ENCODE results near the gene HSPG2. TPM values are rescaled to one million over a fixed set of nuclear protein-coding genes. Genes with fewer than 3 reads are reported as not detected.
A peak's percentile ranks its signal among the peaks of the same experiment; 100 is the strongest.

The HSPG2 gene
- total RNA-seq, 1 donor from 2014 or later = 152 TPM

GRCh38 chr1:21884456-21885235 lies 52.5 kb downstream of the HSPG2 start:
- no peak overlapping the region for H3K4me3 ChIP-seq (ENCODE audit: low read length in 3 of 3)
- H3K27ac ChIP-seq (ENCODE audit: low read depth, low read length) = no peak overlapping the region
- peaks cover 51 to 74% (median 63%) of the 10 kb centered on the region in 3 donors for H3K36me3 ChIP-seq (ENCODE audit: control insufficient read depth in 3 of 3, insufficient read depth in 3 of 3, low read length in 3 of 3)
- no peaks in the 10 kb centered on the region for H3K27me3 ChIP-seq (ENCODE audit: control insufficient read depth in 3 of 3, insufficient read depth in 3 of 3, low read length in 3 of 3)
- no peaks in the 10 kb centered on the region for H3K9me3 ChIP-seq (ENCODE audit: control insufficient read depth in 3 of 3, low read length in 3 of 3)
- H3K4me1 ChIP-seq (ENCODE audit: control insufficient read depth in 3 of 3, insufficient read depth in 3 of 3, low read length in 3 of 3) = peaks cover 0 to 10% (median 0%) of the 10 kb centered on the region in 3 donors
- H3K9ac ChIP-seq (ENCODE audit: low read depth in 1 of 3, low read length in 3 of 3) = no peak overlapping the region

- H3K27me3 ChIP-seq (ENCODE audit: control insufficient read depth in 3 of 3, insufficient read depth in 3 of 3, low read length in 3 of 3) = no peaks in the 10 kb centered on the region
- H3K27ac ChIP-seq (ENCODE audit: low read depth, low read length) = no peak overlapping the region
- no peaks in the 10 kb centered on the region for H3K9me3 ChIP-seq (ENCODE audit: control insufficient read depth in 3 of 3, low read length in 3 of 3)
- no peak overlapping the region for H3K9ac ChIP-seq (ENCODE audit: low read depth in 1 of 3, low read length in 3 of 3)
- H3K4me3 ChIP-seq (ENCODE audit: low read length in 3 of 3) = no peak overlapping the region
- H3K36me3 ChIP-seq (ENCODE audit: control insufficient read depth in 3 of 3, insufficient read depth in 3 of 3, low read length in 3 of 3) = peaks cover 50 to 70% (median 64%) of the 10 kb centered on the region in 3 donors
- peaks cover 0 to 10% (median 0%) of the 10 kb centered on the region in 3 donors for H3K4me1 ChIP-seq (ENCODE audit: control insufficient read depth in 3 of 3, insufficient read depth in 3 of 3, low read length in 3 of 3)
Measured at GRCh38 chr1:21882721-21883415, 54.2 kb downstream of the HSPG2 start.

- Histone ChIP-seq H3K4me1 (ENCODE audit: control insufficient read depth in 3 of 3, insufficient read depth in 3 of 3, low read length in 3 of 3) (peaks cover 0 to 10% (median 0%) of the 10 kb centered on the region in 3 donors), H3K27me3 (ENCODE audit: control insufficient read depth in 3 of 3, insufficient read depth in 3 of 3, low read length in 3 of 3) (no peaks in the 10 kb centered on the region), H3K9me3 (ENCODE audit: control insufficient read depth in 3 of 3, low read length in 3 of 3) (no peaks in the 10 kb centered on the region), H3K27ac (ENCODE audit: low read depth, low read length) (no peak overlapping the region), H3K36me3 (ENCODE audit: control insufficient read depth in 3 of 3, insufficient read depth in 3 of 3, low read length in 3 of 3) (peaks cover 44 to 63% (median 60%) of the 10 kb centered on the region in 3 donors), H3K9ac (ENCODE audit: low read depth in 1 of 3, low read length in 3 of 3) (no peak overlapping the region), H3K4me3 (ENCODE audit: low read length in 3 of 3) (no peak overlapping the region)
Measured at GRCh38 chr1:21881250-21881649, 55.9 kb downstream of the HSPG2 start.

GRCh38 chr1:21880619-21880970 lies 56.5 kb downstream of the HSPG2 start:
- Histone ChIP-seq H3K9me3 (ENCODE audit: control insufficient read depth in 3 of 3, low read length in 3 of 3) (no peaks in the 10 kb centered on the region), H3K27me3 (ENCODE audit: control insufficient read depth in 3 of 3, insufficient read depth in 3 of 3, low read length in 3 of 3) (no peaks in the 10 kb centered on the region), H3K27ac (ENCODE audit: low read depth, low read length) (no peak overlapping the region), H3K4me1 (ENCODE audit: control insufficient read depth in 3 of 3, insufficient read depth in 3 of 3, low read length in 3 of 3) (peaks cover 0 to 10% (median 0%) of the 10 kb centered on the region in 3 donors), H3K36me3 (ENCODE audit: control insufficient read depth in 3 of 3, insufficient read depth in 3 of 3, low read length in 3 of 3) (peaks cover 47 to 63% (median 58%) of the 10 kb centered on the region in 3 donors), H3K9ac (ENCODE audit: low read depth in 1 of 3, low read length in 3 of 3) (no peak overlapping the region), H3K4me3 (ENCODE audit: low read length in 3 of 3) (no peak overlapping the region)

GRCh38 chr1:21879928-21880618 lies 57.0 kb downstream of the HSPG2 start:
- H3K9me3 ChIP-seq (ENCODE audit: control insufficient read depth in 3 of 3, low read length in 3 of 3) = no peaks in the 10 kb centered on the region
- H3K36me3 ChIP-seq (ENCODE audit: control insufficient read depth in 3 of 3, insufficient read depth in 3 of 3, low read length in 3 of 3) = peaks cover 45 to 64% (median 59%) of the 10 kb centered on the region in 3 donors
- peaks cover 0 to 10% (median 0%) of the 10 kb centered on the region in 3 donors for H3K4me1 ChIP-seq (ENCODE audit: control insufficient read depth in 3 of 3, insufficient read depth in 3 of 3, low read length in 3 of 3)
- H3K4me3 ChIP-seq (ENCODE audit: low read length in 3 of 3) = no peak overlapping the region
- no peaks in the 10 kb centered on the region for H3K27me3 ChIP-seq (ENCODE audit: control insufficient read depth in 3 of 3, insufficient read depth in 3 of 3, low read length in 3 of 3)
- H3K27ac ChIP-seq (ENCODE audit: low read depth, low read length) = no peak overlapping the region
- H3K9ac ChIP-seq (ENCODE audit: low read depth in 1 of 3, low read length in 3 of 3) = peak overlapping the region in 1 of 3 donors; percentile 8

- Histone ChIP-seq H3K4me3 (ENCODE audit: low read length in 3 of 3) (no peak overlapping the region), H3K36me3 (ENCODE audit: control insufficient read depth in 3 of 3, insufficient read depth in 3 of 3, low read length in 3 of 3) (peaks cover 40 to 64% (median 60%) of the 10 kb centered on the region in 3 donors), H3K4me1 (ENCODE audit: control insufficient read depth in 3 of 3, insufficient read depth in 3 of 3, low read length in 3 of 3) (peaks cover 0 to 10% (median 0%) of the 10 kb centered on the region in 3 donors), H3K27ac (ENCODE audit: low read depth, low read length) (no peak overlapping the region), H3K27me3 (ENCODE audit: control insufficient read depth in 3 of 3, insufficient read depth in 3 of 3, low read length in 3 of 3) (no peaks in the 10 kb centered on the region), H3K9ac (ENCODE audit: low read depth in 1 of 3, low read length in 3 of 3) (no peak overlapping the region), H3K9me3 (ENCODE audit: control insufficient read depth in 3 of 3, low read length in 3 of 3) (no peaks in the 10 kb centered on the region)
Measured at GRCh38 chr1:21878840-21879478, 58.2 kb downstream of the HSPG2 start.

- no peak overlapping the region for H3K9ac ChIP-seq (ENCODE audit: low read depth in 1 of 3, low read length in 3 of 3)
- H3K4me1 ChIP-seq (ENCODE audit: control insufficient read depth in 3 of 3, insufficient read depth in 3 of 3, low read length in 3 of 3) = peaks cover 0 to 10% (median 0%) of the 10 kb centered on the region in 3 donors
- no peak overlapping the region for H3K4me3 ChIP-seq (ENCODE audit: low read length in 3 of 3)
- no peaks in the 10 kb centered on the region for H3K27me3 ChIP-seq (ENCODE audit: control insufficient read depth in 3 of 3, insufficient read depth in 3 of 3, low read length in 3 of 3)
- no peaks in the 10 kb centered on the region for H3K9me3 ChIP-seq (ENCODE audit: control insufficient read depth in 3 of 3, low read length in 3 of 3)
- H3K27ac ChIP-seq (ENCODE audit: low read depth, low read length) = no peak overlapping the region
- H3K36me3 ChIP-seq (ENCODE audit: control insufficient read depth in 3 of 3, insufficient read depth in 3 of 3, low read length in 3 of 3) = peaks cover 37 to 65% (median 63%) of the 10 kb centered on the region in 3 donors
Measured at GRCh38 chr1:21878009-21878773, 58.9 kb downstream of the HSPG2 start.

- Histone ChIP-seq H3K4me1 (ENCODE audit: control insufficient read depth in 3 of 3, insufficient read depth in 3 of 3, low read length in 3 of 3) (peaks cover 0 to 10% (median 0%) of the 10 kb centered on the region in 3 donors), H3K9me3 (ENCODE audit: control insufficient read depth in 3 of 3, low read length in 3 of 3) (no peaks in the 10 kb centered on the region), H3K4me3 (ENCODE audit: low read length in 3 of 3) (no peak overlapping the region), H3K9ac (ENCODE audit: low read depth in 1 of 3, low read length in 3 of 3) (no peak overlapping the region), H3K27ac (ENCODE audit: low read depth, low read length) (no peak overlapping the region), H3K36me3 (ENCODE audit: control insufficient read depth in 3 of 3, insufficient read depth in 3 of 3, low read length in 3 of 3) (peaks cover 39 to 78% (median 73%) of the 10 kb centered on the region in 3 donors), H3K27me3 (ENCODE audit: control insufficient read depth in 3 of 3, insufficient read depth in 3 of 3, low read length in 3 of 3) (no peaks in the 10 kb centered on the region)
Measured at GRCh38 chr1:21876267-21876666, 60.8 kb downstream of the HSPG2 start.

GRCh38 chr1:21875621-21876063 lies 61.5 kb downstream of the HSPG2 start:
- no peak overlapping the region for H3K27ac ChIP-seq (ENCODE audit: low read depth, low read length)

More at GRCh38 chr1:21875621-21876063, 61.5 kb downstream of the HSPG2 start:
- peaks cover under 1 to 9% (median 3%) of the 10 kb centered on the region in 3 donors for H3K4me1 ChIP-seq (ENCODE audit: control insufficient read depth in 3 of 3, insufficient read depth in 3 of 3, low read length in 3 of 3)
- no peaks in the 10 kb centered on the region for H3K27me3 ChIP-seq (ENCODE audit: control insufficient read depth in 3 of 3, insufficient read depth in 3 of 3, low read length in 3 of 3)
- no peak overlapping the region for H3K4me3 ChIP-seq (ENCODE audit: low read length in 3 of 3)
- no peaks in the 10 kb centered on the region for H3K9me3 ChIP-seq (ENCODE audit: control insufficient read depth in 3 of 3, low read length in 3 of 3)
- H3K9ac ChIP-seq (ENCODE audit: low read depth in 1 of 3, low read length in 3 of 3) = no peak overlapping the region
- H3K36me3 ChIP-seq (ENCODE audit: control insufficient read depth in 3 of 3, insufficient read depth in 3 of 3, low read length in 3 of 3) = peaks cover 33 to 77% (median 69%) of the 10 kb centered on the region in 3 donors
